NCI-H2107 (cell line): ENCODE data around the gene PEDS1.
"Not testable (repeated sequence)": the region's sequence is repeated elsewhere in the genome, so short reads cannot be mapped to it uniquely, and the experiment has no call there.

Experiments used
- DNase-seq: peaks from one replicate; lab custom pipeline; 2025; lab: John Stamatoyannopoulos, UW

Gene PEDS1

GRCh38 chr20:50190251-50191064 is 36.9 kb upstream of the PEDS1 start, which contains the start of gene CEBPB:
Gene CEBPB (plus strand): TSS chr20:50190830. CDS start chr20:50191034, 204 bp downstream.
- DNase-seq, result peak; percentile 79

DNA sequence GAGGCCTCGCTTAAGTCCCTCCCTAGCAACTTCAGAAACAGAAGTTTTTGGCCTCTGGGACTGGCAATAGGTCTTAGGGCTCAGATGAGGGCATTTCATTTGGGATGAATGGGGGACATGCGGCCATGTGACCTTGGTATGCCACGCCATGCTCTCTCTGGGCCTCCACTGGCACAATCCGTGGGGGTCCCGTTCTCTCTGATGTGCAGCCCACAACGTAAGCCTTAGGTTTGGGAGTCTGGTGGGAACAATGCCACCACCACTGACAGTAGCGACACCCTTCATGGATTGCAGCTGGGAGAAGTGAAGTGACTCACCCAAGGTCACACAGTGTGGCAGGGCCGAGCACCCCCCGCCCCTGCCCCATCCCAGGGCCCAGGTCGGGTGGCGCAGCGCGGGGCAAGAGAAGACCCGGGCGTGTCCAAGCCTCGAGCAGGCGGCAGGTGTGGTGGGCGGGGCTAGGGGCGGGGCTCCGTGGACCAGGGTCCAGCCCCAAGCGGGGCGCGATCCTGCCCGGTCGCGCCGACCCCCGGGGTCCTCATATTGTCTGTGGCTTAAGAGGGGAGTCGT is 36.2 kb upstream of the PEDS1 start:
- no peak for DNase-seq

DNA sequence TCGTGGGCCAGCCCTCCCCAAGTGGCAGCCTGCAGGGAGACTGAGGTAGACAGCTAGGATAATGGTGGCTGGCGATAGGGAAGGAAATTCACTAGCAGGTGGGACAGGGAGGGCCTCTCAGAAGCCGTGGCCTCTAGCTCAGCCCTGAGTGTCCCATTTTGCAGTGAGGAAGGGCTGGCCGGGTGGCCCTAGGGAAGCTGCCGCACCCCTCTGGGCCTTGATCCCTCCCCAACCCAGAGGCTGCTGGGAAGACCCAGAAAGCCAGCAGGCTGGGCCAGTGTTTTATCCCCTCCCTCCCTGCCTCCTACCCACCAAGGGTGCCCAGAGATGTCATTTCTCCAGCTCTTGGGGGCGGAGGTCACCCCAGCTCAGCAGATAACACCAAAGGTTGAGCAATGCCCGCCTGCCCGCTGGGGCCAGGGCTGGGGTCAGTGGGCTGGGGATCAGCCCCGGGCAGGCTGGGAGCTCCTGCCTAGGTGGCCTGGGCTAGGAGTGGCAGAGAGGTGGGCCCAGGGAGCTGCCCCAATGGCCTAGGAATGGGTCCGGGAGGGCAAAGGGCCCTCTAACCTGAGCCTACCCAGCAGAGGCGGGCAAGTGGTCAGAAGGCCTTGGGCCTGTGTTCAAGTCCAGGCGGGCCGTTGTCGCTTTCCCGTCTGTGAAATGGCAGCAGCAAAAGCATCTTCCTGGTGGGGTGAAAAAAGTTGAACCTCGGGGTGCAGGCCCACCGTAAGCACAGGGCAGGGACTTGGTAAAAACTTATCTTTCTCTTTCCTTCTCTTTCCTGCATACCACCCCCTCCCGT is 35.6 kb upstream of the PEDS1 start:
- no peak for DNase-seq

GRCh38 chr20:50188287-50188688 is 34.8 kb upstream of the PEDS1 start:
- DNase-seq, result no peak

DNA sequence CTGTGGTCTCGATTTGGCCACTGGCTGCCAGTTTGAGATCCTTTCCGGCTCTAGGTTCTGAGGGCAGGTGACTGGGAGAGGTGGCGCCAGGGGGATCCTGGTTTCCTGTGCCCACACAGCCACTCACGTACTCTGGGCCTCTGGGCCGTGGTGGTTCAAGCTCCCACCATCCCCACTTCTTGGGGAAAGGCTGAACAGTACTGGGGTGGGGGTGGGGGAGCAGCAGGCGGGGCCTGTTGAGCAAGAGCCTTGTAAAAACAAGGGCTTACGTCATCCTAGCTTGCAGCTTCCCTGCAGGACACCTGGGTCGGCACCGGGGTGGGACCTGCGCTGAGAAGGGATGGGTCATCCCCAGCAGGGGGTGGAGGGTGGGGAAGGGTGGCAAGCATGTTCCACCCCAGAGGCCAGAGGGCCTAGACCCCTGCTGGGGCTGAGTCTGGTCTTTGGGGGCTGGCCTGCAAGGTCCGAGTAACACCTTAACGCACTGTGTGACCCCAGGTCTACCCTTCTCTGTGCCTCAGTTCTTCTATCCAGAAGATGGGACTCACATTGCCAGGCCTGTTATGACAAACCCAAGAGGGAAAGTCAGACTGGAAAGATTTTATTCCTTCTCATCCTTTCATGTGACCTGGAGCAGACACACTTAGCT is 34.0 kb upstream of the PEDS1 start:
- peak; percentile 30 for DNase-seq

GRCh38 chr20:50186987-50187402 is 33.5 kb upstream of the PEDS1 start:
- DNase-seq, result no peak

- DNase-seq, result peak; percentile 87
Measured at GRCh38 chr20:50186151-50186885, 32.8 kb upstream of the PEDS1 start.

GRCh38 chr20:50185426-50185825 is 31.9 kb upstream of the PEDS1 start:
- DNase-seq, result no peak

- DNase-seq, result no peak
Measured at GRCh38 chr20:50182346-50182745, 28.8 kb upstream of the PEDS1 start.

- no peak for DNase-seq
Measured at GRCh38 chr20:50181344-50181743, 27.8 kb upstream of the PEDS1 start.

DNA sequence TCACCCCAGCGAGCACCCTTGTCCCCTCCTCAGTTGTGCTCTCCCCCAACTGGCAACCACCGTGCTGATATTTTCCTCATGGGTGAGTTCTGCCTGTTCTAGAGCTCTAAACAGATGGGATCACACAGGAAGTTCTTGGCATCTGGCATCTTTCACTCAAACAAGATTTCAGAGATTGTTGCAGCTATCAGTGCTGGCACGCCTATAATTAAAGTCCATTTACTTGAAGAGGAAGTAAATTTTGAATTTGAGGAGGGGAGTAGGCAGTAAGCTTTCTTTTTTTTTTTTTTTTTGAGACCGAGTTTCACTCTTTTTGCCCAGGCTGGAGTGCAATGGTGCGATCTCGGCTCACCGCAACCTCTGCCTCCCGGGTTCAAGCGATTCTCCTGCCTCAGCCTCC is 25.1 kb upstream of the PEDS1 start:
- DNase-seq, result not testable (repeated sequence)

DNA sequence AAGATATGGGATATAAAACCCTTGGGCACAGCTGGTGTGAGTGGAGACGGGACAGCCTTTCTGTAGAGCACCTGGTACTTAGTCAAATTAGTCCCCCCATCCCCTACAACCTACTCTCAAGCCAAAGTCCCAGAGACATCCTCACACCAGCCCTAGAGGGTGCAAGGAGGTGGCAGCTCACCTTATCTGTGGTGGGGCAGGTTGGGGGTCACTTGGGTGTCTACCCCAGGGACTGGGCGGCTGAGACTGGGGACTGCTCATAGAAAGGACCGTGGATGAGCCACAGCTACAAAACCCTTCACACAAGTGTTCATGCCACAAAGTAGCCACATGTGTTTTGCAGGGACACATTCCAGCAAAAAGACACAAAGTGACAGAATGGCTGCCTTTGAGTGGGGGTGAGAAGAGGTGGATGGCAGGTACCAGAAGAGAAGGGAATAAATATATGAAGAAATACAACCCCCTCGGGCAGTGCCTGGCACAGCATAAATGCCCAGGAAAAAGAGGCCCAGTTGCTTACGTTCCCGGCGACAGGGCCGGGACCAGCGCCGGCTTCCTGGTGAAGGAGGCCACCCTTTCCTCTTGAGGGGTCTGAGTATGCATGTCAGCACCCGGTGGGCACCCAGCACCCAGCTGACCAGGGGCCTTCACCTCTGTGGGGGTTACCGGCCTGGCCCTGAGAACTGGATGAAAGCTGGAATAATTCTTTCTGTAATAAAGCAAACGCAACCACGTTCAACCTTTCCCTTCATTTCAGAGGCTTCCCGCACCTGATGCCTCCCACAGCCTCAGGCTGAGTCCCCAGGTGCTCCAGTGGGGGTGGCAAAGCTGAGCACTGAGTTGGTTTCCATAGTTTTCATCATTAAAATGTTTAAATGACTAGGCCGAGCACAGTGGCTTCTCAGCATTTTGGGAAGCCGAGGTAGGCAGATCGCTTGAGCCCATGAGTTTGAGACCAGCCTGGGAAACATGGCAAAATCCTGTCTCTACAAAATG is 22.7 kb upstream of the PEDS1 start:
- no peak for DNase-seq

DNA sequence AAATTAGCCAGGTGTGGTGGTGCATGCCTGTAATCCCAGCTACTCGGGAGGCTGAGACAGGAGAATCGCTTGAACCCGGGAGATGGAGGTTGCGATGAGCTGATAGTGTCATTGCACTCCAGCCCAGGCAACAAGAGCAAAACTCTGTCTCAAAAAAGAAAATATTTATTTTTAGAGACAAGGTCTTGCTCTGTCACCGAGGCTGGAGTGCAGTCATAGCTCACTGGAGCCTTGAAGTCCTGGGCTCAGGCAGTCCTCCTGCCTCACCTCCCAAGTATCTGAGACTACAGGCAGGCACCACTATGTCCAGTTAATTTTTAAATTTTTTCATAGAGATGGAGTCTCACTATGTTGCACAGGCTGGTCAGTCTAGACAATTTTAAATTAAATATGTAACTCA is 20.9 kb upstream of the PEDS1 start:
- DNase-seq, result no peak

DNA sequence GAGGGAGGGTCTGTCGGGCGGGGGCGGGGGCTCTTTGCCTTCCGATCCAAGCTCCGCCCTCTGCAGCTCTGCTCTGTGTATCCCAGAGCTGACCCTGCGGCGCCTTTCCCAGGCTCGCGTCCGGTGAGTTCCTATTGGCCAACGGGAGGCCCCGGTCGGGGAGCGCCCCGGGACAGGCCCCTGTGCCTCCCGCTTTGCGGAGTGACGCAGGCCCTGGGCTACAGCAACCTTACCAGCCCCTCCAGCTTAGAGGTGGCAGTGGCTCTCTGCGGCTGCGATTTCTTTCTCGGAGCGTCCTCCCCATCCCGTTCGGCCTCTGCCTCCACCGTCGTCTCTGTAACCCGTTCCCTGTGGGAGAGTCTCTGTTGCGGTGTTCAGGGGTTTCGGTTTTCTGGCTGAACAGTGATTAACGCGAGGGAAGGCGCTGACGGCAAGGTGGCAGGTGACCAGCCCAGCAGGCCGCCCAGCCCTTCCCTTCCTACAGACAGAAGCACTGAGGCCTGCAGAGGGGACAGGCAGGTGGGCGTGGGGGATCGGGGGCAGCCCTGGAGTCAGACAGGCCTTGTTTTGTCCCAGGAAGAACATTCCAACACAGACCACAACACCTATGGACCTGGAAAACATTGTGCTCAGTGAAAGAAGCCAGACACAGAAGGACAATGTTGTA is 19.0 kb upstream of the PEDS1 start:
- no peak for DNase-seq

- DNase-seq, result no peak
Measured at GRCh38 chr20:50170549-50171220, 17.2 kb upstream of the PEDS1 start.

DNA sequence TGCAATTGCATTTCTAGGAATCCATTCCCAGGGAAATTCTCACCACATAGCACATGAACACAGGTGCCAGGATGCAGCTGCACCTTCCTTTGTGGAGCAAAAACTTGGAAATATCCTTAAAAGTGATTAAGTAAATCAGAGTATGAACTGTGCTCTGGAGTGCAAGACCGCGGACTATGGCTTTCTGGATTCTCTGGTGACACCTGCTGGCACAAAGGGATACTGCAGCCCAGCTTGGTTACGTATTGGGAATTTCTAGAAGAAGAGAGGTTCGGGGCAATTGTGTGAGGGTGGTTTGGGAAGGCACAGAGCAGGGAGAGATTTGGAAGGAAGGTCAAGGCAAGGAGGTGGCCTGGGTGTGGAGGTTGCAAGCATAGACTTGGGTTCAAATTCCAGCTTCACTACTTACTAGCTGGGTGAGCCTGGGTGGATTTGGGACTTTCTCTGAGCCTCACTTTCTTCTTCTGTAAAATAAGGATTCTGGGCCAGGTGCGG is 15.9 kb upstream of the PEDS1 start:
- DNase-seq, result peak; percentile 60

DNA sequence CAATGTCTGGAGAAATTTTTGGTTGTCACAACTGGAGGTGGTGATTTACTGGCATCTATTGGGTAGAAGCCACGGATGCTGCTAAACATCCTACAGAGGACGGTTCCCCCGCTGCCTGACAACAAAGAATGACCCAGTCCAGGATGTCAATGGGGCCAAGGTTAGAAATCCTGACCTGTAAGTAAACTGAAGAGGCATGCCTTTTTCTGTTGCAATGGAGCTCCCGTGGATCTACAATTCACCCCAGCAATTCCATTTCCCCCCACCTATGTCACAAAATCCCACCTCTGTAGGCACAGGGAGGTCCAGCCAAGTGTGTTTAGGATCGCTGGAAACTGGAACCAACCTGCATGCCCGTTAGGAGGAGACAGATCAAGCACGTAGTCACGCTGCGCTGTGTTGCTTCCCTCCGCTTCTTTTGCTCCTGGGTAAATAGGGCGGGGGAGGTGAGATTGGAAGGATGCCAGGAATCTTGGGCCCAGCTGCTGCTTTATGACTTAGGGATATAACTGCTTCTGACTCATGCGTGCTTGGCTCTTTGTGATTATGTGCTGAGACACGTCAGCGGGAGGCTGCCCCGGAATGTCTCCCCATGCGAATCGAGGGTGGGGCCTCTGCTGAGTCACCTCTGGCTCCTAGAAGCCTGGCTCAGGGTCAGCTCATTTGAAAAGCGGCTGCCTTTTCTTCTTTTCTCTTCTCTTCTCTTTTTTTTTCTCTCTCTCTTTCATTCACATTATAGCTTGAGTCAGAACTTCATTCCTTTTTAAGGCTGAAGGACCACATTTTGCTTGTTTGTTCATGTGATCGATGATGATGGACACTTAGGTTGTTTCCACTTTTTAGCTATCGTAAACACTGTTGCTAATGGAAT is 12.4 kb upstream of the PEDS1 start:
- DNase-seq, result peak; percentile 93
